Activated CD4-positive, alpha-beta T cell treated with anti-CD3 and anti-CD28 coated beads for 36 hours (primary cell): Measurements from ENCODE around the gene TMED3. TPM values are rescaled to one million over a fixed set of nuclear protein-coding genes. Genes with fewer than 3 reads are reported as not detected.

Experiments used
- ATAC-seq: fragments of 200-7000 bp; cut with Tn5 transposase; one replicate; pipeline ENCODE4 v1.10.0; 2021; ENCODE audit warnings: mild to moderate bottlenecking, moderate library complexity
- CTCF ChIA-PET: fragments of 350-600 bp; sonication (Branson Sonifier 250); formaldehyde crosslinking; loops from one replicate; lab custom pipeline; 2021; ENCODE audit warnings: antibody characterized with exemption; lab: Charles Lee
- POLR2A ChIA-PET: fragments of 350-600 bp; sonication (Branson Sonifier 250); formaldehyde crosslinking; loops from one replicate; lab custom pipeline; 2021; ENCODE audit warnings: antibody characterized with exemption, inconsistent platforms; lab: Charles Lee
- DNase-seq: peaks from one replicate; pipeline ENCODE4 v3.0.0-alpha.2; 2020
- H3K27ac Mint-ChIP-seq: one replicate; pipeline ENCODE4 v1.8.0; 2021; ENCODE audit warnings: mixed read lengths
- H3K27me3 Mint-ChIP-seq: one replicate; pipeline ENCODE4 v1.8.0; 2021; ENCODE audit warnings: mixed read lengths
- H3K36me3 Mint-ChIP-seq: one replicate; pipeline ENCODE4 v1.8.0; 2021; ENCODE audit warnings: low read depth, mixed read lengths
- H3K4me1 Mint-ChIP-seq: one replicate; pipeline ENCODE4 v1.8.0; 2021; ENCODE audit warnings: mixed read lengths
- H3K4me3 Mint-ChIP-seq: one replicate; pipeline ENCODE4 v1.8.0; 2021; ENCODE audit warnings: mild to moderate bottlenecking, moderate library complexity, mixed read lengths
- H3K9me3 Mint-ChIP-seq: one replicate; pipeline ENCODE4 v1.8.0; 2021; ENCODE audit warnings: low read depth, mixed read lengths
- intact Hi-C, 2 experiments: fragments of 100-400 bp; cut with DNase I in 1 of 2; cut with micrococcal nuclease in 1 of 2; formaldehyde crosslinking; loops; one replicate each; pipeline versions ENCODE4 v1.14.2 to v1.15.1; 2022 to 2024; cut with DNase I, micrococcal nuclease
- total RNA-seq, 2 experiments: library from RNA; stranded (reverse); gene quantifications; one replicate each; pipeline ENCODE4 v1.2.3, GENCODE V29; 2021

The TMED3 gene
- total RNA-seq, 2 experiments from 2014 or later: 33.5 to 37.2 TPM

GRCh38 chr15:79321876-79322275, 11.0 kb downstream of the TMED3 start:
- H3K36me3 Mint-ChIP-seq: peaks cover 80% of the 10 kb centered on the region
- peaks cover 8% of the 10 kb centered on the region for H3K4me1 Mint-ChIP-seq
- H3K27ac Mint-ChIP-seq: no peak overlapping the region
- H3K9me3 Mint-ChIP-seq: no peaks in the 10 kb centered on the region
- CTCF ChIA-PET: no interaction called here
- POLR2A ChIA-PET: no interaction called here
- ATAC-seq (no peak), DNase-seq (no peak)
- intact Hi-C loops: no loop called here
- H3K4me3 Mint-ChIP-seq: no peak overlapping the region
- H3K27me3 Mint-ChIP-seq: no peaks in the 10 kb centered on the region

GRCh38 chr15:79322306-79322705, 11.4 kb downstream of the TMED3 start:
- H3K4me3 Mint-ChIP-seq: no peak overlapping the region
- POLR2A ChIA-PET: no interaction called here
- DNase-seq: no peak
- ATAC-seq: no peak
- H3K9me3 Mint-ChIP-seq: no peaks in the 10 kb centered on the region
- H3K27me3 Mint-ChIP-seq: no peaks in the 10 kb centered on the region
- H3K27ac Mint-ChIP-seq: no peak overlapping the region
- intact Hi-C loops: no loop called here
- H3K36me3 Mint-ChIP-seq: peaks cover 78% of the 10 kb centered on the region
- CTCF ChIA-PET: no interaction called here
- peaks cover 5% of the 10 kb centered on the region for H3K4me1 Mint-ChIP-seq

DNA sequence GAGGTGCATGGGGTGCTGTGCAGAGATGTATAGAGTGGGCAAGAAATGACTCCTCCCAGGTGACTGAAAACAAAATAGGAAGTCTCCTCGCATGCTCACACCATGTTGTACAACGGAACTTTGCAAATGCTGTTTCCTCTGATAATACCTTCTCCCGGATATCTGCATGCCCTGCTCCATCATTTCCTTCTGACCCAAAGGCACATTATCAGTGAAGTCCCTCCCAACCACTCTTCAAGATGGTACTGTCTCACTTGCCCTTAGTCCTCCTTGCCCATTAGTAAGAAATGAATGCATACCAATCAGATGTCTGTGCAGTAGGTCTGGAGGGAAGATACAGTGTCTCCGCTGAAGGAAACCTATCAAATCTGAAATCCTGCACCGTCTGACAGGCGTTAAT, 12.0 kb downstream of the TMED3 start:
- CTCF ChIA-PET: no interaction called here

DNA sequence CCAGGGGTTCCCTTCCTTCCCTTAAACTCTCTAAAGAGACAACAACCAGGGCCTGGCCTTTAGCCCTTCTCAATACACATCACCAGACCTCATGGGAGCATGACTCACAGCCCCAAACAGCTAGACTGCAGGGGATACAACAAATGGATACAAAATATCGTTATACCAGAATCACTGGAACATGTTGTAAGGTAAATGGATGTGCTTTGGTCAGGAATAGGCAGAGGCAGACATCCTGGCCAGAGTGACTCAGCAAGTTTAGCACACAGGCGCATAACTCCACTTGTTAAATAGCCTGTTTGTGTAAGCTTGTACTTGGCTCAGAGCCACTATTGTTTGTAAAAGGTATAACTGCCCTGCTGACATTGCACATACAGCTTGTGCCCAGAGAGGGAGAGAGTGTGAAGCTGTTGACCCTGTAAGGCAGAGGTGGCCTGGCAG, 18.3 kb downstream of the TMED3 start:
- DNase-seq: no peak
- Mint-ChIP-seq H3K4me3 (no peak overlapping the region), H3K9me3 (no peaks in the 10 kb centered on the region), H3K27ac (no peak overlapping the region), H3K4me1 (no peaks in the 10 kb centered on the region), H3K27me3 (no peaks in the 10 kb centered on the region), H3K36me3 (peaks cover 38% of the 10 kb centered on the region)
- POLR2A ChIA-PET: no interaction called here
- ATAC-seq: no peak
- CTCF ChIA-PET: no interaction called here
- intact Hi-C loops: no loop called here

More for the DNA sequence above, 12.0 kb downstream of the TMED3 start:
- Mint-ChIP-seq H3K27me3 (no peaks in the 10 kb centered on the region), H3K4me1 (no peaks in the 10 kb centered on the region), H3K9me3 (no peaks in the 10 kb centered on the region), H3K27ac (no peak overlapping the region), H3K36me3 (peaks cover 76% of the 10 kb centered on the region), H3K4me3 (no peak overlapping the region)
- intact Hi-C loops: no loop called here
- ATAC-seq: no peak
- no peak for DNase-seq
- POLR2A ChIA-PET: no interaction called here

DNA sequence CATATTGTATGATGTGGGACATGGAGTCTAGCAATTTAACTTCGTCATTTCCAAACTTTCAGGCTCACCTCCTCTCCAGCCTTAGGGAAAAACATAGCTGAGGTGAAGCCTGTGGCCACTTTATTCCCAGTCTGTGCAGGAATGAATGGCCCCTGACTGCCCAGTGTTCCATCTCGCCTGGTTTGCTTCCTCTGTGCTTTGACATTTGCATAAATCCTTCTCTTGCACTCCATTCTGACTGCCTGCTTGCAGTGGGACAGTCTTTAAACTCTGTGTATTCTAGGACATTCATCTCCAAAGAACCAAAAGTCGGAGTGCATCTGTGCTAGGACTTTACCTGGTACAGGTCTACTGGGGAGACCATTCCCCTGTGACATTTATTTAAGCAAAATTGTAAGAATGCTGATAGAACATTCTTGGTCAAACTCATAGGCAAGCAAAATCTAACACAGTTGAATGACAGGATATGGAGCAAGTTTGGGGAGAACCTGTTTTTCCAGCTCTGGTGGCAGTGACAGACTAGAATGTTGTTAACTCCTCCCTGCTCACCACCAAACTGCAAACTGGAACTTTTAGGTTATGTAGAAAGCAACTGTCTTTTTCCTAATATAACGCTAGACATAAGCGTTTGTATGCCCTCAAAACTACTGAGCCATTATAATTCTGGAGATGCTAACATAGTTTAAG, 22.1 kb downstream of the TMED3 start:
- no peak overlapping the region for H3K4me3 Mint-ChIP-seq
- ATAC-seq (no peak), DNase-seq (no peak)
- peaks cover 8% of the 10 kb centered on the region for H3K36me3 Mint-ChIP-seq
- no peaks in the 10 kb centered on the region for H3K9me3 Mint-ChIP-seq
- ChIA-PET POLR2A (no interaction called here), CTCF (interaction anchor here (0.6 kb wide), 1 partner anchor 472 kb away, joined by 3 read pairs; no protein-coding TSS in a partner anchor)
- H3K27ac Mint-ChIP-seq: no peak overlapping the region
- H3K27me3 Mint-ChIP-seq: no peaks in the 10 kb centered on the region
- H3K4me1 Mint-ChIP-seq: no peaks in the 10 kb centered on the region
- intact Hi-C loops: no loop called here

GRCh38 chr15:79337591-79337990, 26.7 kb downstream of the TMED3 start:
- no peaks in the 10 kb centered on the region for H3K27me3 Mint-ChIP-seq
- H3K9me3 Mint-ChIP-seq: no peaks in the 10 kb centered on the region
- DNase-seq (no peak), ATAC-seq (no peak)
- no peak overlapping the region for H3K27ac Mint-ChIP-seq
- H3K4me1 Mint-ChIP-seq: no peaks in the 10 kb centered on the region
- POLR2A ChIA-PET: no interaction called here
- intact Hi-C loops: loop anchor here in 1 of 2 experiments (5.0 kb wide), 1 partner anchor 260 kb away; no protein-coding TSS in a partner anchor
- CTCF ChIA-PET: interaction anchor here (0.7 kb wide), 1 partner anchor 260 kb away, joined by 3 read pairs; no protein-coding TSS in a partner anchor
- H3K36me3 Mint-ChIP-seq: no peaks in the 10 kb centered on the region
- H3K4me3 Mint-ChIP-seq: no peak overlapping the region

DNA sequence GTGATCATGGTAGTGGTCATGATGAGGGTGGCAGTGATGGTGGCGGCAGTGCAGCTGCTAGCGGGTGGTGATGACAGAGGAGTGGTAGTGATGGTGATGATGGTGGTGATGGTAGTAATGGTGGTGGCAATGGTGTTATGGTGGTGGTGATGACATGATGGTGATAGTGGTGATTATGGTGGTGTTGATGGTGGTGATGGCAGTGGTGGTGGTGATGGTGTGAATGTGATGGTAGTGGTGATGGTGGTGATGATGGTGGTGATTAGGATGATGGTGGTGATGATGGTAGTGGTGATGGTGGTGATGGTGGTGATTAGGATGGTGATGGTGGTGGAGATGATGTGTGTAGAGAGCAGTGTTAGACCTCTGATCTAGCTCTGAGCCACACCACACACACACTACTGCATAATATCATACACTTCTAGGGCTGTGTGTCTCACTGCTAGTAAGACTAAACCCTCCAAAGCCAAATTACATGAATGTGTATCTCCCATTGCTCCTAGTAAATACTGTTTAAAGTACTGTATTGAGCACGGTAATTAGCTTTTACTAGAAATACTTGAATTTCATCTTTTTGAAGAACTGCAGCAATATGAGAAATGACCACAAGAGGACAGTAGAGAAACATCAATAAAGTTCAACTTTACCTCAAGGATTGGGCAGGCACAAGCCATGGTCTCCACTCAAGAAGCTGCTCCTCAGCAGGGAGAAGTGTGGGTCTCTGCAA, 28.8 kb downstream of the TMED3 start:
- Mint-ChIP-seq H3K4me3 (no peak overlapping the region), H3K9me3 (no peaks in the 10 kb centered on the region), H3K36me3 (no peaks in the 10 kb centered on the region), H3K27me3 (no peaks in the 10 kb centered on the region), H3K27ac (no peak overlapping the region), H3K4me1 (no peaks in the 10 kb centered on the region)
- intact Hi-C loops: loop anchor here (1.0 to 5.0 kb wide), 4 partner anchors 257 to 653 kb away; no protein-coding TSS in a partner anchor
- CTCF ChIA-PET: interaction anchor here (0.6 to 2.5 kb wide), 23 partner anchors 9 to 1814 kb away, joined by 3 to 13 read pairs (median 4); no protein-coding TSS in a partner anchor
- POLR2A ChIA-PET: no interaction called here
- ATAC-seq (no peak), DNase-seq (peak; percentile 14)

GRCh38 chr15:79340315-79340602, 29.3 kb downstream of the TMED3 start:
- Mint-ChIP-seq H3K36me3 (no peaks in the 10 kb centered on the region), H3K27ac (no peak overlapping the region), H3K27me3 (no peaks in the 10 kb centered on the region), H3K9me3 (no peaks in the 10 kb centered on the region), H3K4me3 (no peak overlapping the region), H3K4me1 (no peaks in the 10 kb centered on the region)
- DNase-seq: no peak
- intact Hi-C loops: loop anchor here in 1 of 2 experiments (1.0 to 5.0 kb wide), 3 partner anchors 256 to 652 kb away; no protein-coding TSS in a partner anchor
- no peak for ATAC-seq
- ChIA-PET POLR2A (no interaction called here), CTCF (interaction anchor here (0.6 to 2.5 kb wide), 17 partner anchors 10 to 1813 kb away, joined by 3 to 13 read pairs (median 4); no protein-coding TSS in a partner anchor)

DNA sequence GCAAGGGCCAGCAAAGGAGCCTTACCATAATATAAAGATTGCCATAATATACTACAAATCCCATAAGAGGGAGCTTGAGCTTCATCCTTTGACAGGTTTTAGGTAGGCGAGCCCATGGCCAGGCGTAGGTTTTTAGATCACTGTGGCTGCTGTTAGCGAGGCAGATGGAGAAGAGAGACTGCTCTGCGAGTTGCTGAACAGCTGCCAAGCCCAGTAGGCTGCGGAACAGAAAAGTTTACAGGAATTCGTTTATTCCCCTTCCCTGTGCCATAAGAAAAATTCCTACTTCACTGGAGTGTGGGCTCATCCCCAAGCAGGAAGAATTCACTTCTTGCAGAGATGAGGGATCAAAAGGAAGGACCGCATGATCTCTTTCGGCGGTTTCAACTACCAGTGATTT, 30.5 kb downstream of the TMED3 start:
- Mint-ChIP-seq H3K9me3 (no peaks in the 10 kb centered on the region), H3K27ac (no peak overlapping the region), H3K4me3 (no peak overlapping the region), H3K27me3 (no peaks in the 10 kb centered on the region), H3K36me3 (no peaks in the 10 kb centered on the region), H3K4me1 (no peaks in the 10 kb centered on the region)
- intact Hi-C loops: loop anchor here in 1 of 2 experiments (2.0 to 5.0 kb wide), 2 partner anchors 511 to 651 kb away; no protein-coding TSS in a partner anchor
- ChIA-PET POLR2A (no interaction called here), CTCF (interaction anchor here (0.7 to 2.5 kb wide), 4 partner anchors 40 to 511 kb away, joined by 3 to 13 read pairs (median 7); no protein-coding TSS in a partner anchor)
- DNase-seq (no peak), ATAC-seq (no peak)

- Mint-ChIP-seq H3K27me3 (no peaks in the 10 kb centered on the region), H3K4me3 (no peak overlapping the region), H3K4me1 (no peaks in the 10 kb centered on the region), H3K36me3 (peaks cover 2% of the 10 kb centered on the region), H3K27ac (no peak overlapping the region), H3K9me3 (no peaks in the 10 kb centered on the region)
- ATAC-seq: no peak
- POLR2A ChIA-PET: no interaction called here
- CTCF ChIA-PET: no interaction called here
- intact Hi-C loops: no loop called here
- no peak for DNase-seq
Measured at GRCh38 chr15:79349525-79349924, 38.6 kb downstream of the TMED3 start.

DNA sequence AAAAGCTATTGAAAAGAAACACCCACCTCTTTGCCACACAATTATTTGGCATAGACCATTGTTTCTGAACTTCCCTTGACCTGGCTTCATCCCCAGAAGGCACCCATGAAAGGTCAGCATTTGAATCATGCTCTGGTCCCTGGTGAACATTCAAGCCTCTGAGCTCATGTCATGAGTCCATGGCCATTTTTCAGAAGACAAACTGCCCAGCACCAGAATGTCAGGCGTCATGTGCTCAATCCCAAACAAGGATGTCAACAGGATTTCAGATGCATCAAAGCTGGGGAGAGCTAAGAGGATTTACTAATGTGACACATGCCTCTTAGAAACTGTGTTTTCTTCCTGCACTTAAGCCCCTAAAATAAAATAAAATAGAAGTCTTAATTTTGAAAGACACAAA, 41.3 kb downstream of the TMED3 start:
- no peaks in the 10 kb centered on the region for H3K9me3 Mint-ChIP-seq
- H3K36me3 Mint-ChIP-seq: peaks cover 2% of the 10 kb centered on the region
- no peak overlapping the region for H3K27ac Mint-ChIP-seq
- no peak for DNase-seq
- H3K4me1 Mint-ChIP-seq: no peaks in the 10 kb centered on the region
- no peak overlapping the region for H3K4me3 Mint-ChIP-seq
- ChIA-PET POLR2A (no interaction called here), CTCF (interaction anchor here (0.7 kb wide), 1 partner anchor 54 kb away, joined by 4 read pairs; no protein-coding TSS in a partner anchor)
- H3K27me3 Mint-ChIP-seq: no peaks in the 10 kb centered on the region
- no peak for ATAC-seq
- intact Hi-C loops: no loop called here
